ENCODE measurements around the gene SYCP2.

The SYCP2 gene

GRCh38 chr20:59824711-59825562 lies 108.5 kb downstream of the SYCP2 start:
- in situ Hi-C loops (cut with MboI; ENCODE audit: low sequenced_read_pairs) = no loop called here

GRCh38 chr20:59823491-59824259 lies 109.8 kb downstream of the SYCP2 start:
- in situ Hi-C loops (cut with MboI; ENCODE audit: low sequenced_read_pairs) = no loop called here

GRCh38 chr20:59823030-59823423 lies 110.4 kb downstream of the SYCP2 start:
- in situ Hi-C loops (cut with MboI; ENCODE audit: low sequenced_read_pairs) = no loop called here

- in situ Hi-C loops (cut with MboI; ENCODE audit: low sequenced_read_pairs) = no loop called here
Measured at GRCh38 chr20:59822291-59823029, 111.0 kb downstream of the SYCP2 start.

- in situ Hi-C loops (cut with MboI; ENCODE audit: low sequenced_read_pairs) = no loop called here
Measured at GRCh38 chr20:59821788-59822187, 111.6 kb downstream of the SYCP2 start.

GRCh38 chr20:59821201-59821600 lies 112.2 kb downstream of the SYCP2 start:
- in situ Hi-C loops (cut with MboI; ENCODE audit: low sequenced_read_pairs) = no loop called here

- in situ Hi-C loops (cut with MboI; ENCODE audit: low sequenced_read_pairs) = no loop called here
Measured at GRCh38 chr20:59820204-59821041, 113.0 kb downstream of the SYCP2 start.

GRCh38 chr20:59819496-59820203 lies 113.8 kb downstream of the SYCP2 start:
- in situ Hi-C loops (cut with MboI; ENCODE audit: low sequenced_read_pairs) = no loop called here

GRCh38 chr20:59818911-59819310 lies 114.5 kb downstream of the SYCP2 start:
- in situ Hi-C loops (cut with MboI; ENCODE audit: low sequenced_read_pairs) = no loop called here

- in situ Hi-C loops (cut with MboI; ENCODE audit: low sequenced_read_pairs) = no loop called here
Measured at GRCh38 chr20:59817846-59818615, 115.4 kb downstream of the SYCP2 start.

GRCh38 chr20:59817406-59817805 lies 116.0 kb downstream of the SYCP2 start:
- in situ Hi-C loops (cut with MboI; ENCODE audit: low sequenced_read_pairs) = no loop called here

GRCh38 chr20:59816146-59816738 lies 117.2 kb downstream of the SYCP2 start:
- in situ Hi-C loops (cut with MboI; ENCODE audit: low sequenced_read_pairs) = no loop called here

- in situ Hi-C loops (cut with MboI; ENCODE audit: low sequenced_read_pairs) = no loop called here
Measured at GRCh38 chr20:59814840-59815340, 118.5 kb downstream of the SYCP2 start.

- in situ Hi-C loops (cut with MboI; ENCODE audit: low sequenced_read_pairs) = no loop called here
Measured at GRCh38 chr20:59813948-59814839, 119.2 kb downstream of the SYCP2 start.
